ENCODE results near the gene BMP8B.

BMP8B gene

DNA sequence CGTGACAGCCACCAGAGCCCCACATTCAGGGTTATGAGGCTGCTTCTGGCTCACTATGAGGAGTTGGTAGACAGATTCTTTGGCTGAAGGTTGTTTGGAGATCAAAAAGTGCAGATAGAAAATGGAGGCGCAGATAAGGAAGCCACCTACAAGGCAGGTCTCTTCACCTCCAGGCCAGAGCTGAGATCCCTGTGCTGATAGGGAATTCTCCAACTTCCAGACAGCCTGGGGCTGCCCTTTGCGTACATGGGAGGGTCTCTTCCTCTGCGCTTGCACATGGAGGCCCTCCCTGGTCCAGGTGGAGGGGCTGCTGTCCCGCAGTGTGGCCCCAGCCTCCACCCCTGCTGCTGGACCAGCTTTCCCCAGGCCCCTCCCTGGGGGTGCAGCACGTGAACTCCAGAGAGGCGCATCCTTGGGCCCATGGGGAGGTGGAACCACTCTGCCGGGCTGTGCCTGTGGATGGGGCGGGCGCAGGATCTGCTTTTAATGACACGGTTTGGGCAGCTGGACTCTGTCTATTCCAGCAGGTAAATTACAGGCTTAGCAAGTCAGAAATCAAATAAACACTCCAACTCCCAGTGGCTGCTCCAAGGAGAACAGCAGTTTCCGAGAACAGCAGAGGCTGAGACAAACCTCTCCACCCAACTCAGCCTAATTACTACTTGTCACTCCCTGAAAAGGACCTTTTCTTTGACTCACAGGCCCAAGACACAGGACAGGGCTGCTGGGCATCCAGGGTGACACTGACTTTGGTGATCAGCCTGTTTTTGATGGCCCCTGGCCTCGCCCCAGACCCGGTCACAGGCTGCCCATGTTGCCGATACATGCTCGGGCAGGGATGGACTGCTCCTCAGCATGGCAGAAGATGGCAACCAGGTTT, 29.9 kb downstream of the BMP8B start:
- no peak for DNase-seq (ENCODE audit: low read depth)

DNA sequence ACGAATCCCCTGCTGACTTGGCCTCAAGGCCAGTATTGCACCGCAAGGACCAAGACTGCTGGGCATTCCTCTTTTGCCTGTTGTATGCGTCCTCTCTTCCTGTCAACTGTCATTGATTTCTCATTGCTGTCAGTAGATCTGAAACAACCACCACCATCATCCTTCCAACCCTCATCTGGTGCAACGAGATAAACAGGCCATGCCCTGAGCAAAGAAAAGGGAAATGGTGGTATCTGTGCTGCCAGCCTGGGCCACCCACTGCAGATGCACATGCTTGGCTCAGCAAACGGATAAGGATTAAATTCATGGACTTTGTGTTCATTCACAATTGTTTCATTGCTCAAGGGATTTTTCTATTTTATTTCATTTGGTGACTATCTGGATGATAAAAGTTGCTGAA, 31.2 kb downstream of the BMP8B start:
- no peak for DNase-seq (ENCODE audit: low read depth)

DNA sequence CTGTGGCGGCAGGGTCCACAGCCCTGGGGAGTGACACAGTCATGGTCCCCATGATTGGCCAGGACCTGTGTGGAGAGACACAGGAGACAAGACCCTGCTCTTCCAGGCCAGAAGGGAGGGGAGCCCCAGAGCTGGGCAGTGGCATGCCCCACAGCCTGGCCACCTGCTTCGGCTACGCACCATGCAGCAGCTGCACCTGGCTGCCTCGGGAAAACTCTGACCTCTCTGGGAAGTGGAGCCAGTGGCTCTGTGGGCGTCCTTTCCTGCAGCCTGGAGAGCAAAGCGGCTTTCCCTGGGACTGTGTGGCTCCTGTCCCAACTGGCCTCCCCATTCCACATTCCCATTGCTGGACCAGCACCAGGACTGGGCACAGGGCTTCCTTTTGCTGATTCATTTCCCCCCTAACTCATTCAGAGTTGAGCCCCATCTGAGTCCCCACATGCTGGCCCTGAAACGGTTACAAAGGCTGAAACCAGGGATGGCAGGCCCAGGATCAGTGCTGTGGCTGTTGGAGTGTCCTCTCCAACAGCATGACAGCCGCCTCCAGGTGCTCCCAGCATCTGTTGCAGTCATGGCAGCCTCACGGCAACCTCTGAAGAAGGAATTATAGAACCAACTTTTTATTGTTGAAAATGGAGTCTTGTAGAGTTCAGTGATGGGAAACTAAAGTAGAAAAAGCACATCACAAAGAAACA, 32.6 kb downstream of the BMP8B start:
- no peak for DNase-seq (ENCODE audit: low read depth)

DNA sequence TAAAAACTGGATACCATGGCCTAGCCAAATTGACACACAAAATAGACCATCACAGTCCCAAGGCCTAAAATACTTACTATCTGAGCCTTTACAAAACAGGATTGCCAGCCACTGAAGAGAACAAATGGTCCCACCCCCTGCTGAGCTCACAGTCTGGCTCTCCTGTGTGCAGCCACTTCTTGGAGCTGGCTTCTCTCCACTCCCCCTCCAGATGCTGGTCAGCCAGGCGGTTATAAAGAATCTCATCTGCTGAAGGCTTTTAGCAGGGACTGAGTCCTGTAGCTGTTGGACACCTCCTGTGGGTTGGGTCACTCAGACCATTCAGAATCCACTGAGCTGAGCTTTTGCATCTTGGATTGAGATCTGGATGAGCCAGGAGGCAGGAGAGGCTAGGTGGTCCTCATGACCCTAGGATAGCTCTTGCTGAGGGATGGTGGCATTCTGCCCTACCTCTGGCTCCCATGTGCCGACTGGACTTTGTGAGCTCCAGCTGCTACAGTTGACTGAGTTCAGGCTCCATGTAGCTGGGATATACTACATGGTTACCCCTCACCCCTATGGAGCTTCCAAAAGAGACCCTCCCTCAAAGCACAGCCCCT, 33.7 kb downstream of the BMP8B start:
- no peak for DNase-seq (ENCODE audit: low read depth)

DNA sequence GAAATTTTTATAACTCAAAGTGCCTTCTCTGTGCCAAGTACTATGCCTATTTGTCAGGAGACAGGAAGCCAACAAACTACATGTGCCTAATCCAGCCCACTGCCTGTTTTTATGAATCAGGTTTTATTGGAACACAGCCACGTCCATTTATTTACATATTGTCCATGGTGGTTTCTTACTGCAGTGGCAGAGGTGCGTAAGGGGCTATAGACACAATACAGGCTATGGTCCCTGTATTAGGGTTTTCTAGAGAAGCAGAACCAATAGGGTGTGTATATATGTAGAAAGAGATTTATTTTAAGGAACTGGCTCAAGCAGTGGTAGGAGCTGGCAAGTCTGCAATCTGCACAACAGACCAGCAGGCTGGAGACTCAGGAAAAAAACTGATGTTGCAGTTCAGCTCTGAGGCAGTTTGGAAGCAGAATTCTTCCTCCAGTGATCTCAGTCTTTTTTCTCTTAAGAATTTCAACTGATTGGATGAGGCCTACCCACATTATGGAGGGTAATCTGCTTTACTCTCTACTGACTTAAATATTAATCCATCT, 34.6 kb downstream of the BMP8B start:
- no peak for DNase-seq (ENCODE audit: low read depth)

DNA sequence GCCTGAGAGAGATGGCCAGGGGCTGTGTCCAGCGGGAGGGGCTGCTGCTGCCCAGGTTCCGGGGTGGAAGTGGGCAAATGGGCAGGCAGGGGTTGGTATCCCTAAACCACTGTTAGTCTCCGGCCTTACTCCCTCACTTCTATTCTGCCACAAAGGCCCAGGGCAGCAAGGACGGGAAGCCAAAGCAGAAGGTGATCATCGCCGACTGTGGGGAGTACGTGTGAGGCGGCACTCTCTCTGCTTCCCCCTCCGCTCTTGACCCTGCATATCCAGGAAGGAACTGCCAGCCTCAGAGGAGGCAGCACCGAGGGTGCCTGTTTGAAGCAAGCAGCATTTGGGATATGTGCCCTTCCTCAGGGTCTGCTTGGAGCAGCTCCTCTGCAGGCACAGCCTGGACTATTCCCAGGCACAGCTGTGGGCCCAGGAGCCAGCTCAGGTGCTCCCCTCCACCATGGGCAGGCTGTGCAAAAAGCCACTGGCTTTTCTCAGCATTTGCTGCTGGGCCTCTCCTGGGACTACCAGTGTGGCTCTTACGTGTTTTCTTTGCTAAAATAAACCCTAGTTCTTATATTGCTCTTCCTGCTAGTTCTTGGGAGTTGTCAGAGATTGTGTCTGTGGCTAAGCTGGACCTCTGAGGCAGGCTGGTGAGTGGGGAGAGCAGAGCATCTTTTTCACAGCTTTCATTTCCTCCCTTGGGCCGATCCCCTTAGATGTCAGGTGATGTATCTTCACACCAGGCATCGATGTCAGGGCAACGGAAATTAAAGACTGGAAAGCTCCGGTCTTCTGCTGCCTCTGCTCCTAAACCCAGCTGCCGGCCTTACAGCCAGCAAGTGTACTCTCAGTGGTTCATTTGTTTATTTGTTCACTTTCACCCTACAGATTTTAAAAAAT, 35.3 kb downstream of the BMP8B start:
- no peak for DNase-seq (ENCODE audit: low read depth)

DNA sequence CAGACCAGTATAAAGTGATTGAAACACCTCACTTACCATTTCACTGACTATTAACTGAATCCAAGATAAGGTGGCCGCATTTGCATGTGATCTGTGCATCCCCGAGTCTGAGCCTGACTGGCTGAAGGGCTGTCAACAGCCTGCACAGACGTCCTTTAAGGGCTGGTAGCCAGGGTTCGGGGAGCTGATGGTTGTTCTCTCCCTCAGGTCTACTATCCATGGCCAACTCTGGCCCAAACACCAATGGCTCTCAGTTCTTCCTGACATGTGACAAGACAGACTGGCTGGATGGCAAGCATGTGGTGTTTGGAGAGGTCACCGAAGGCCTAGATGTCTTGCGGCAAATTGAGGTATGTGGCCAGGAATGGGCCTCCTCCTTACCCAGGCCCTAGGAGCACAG, 36.0 kb downstream of the BMP8B start:
- no peak for DNase-seq (ENCODE audit: low read depth)

DNA sequence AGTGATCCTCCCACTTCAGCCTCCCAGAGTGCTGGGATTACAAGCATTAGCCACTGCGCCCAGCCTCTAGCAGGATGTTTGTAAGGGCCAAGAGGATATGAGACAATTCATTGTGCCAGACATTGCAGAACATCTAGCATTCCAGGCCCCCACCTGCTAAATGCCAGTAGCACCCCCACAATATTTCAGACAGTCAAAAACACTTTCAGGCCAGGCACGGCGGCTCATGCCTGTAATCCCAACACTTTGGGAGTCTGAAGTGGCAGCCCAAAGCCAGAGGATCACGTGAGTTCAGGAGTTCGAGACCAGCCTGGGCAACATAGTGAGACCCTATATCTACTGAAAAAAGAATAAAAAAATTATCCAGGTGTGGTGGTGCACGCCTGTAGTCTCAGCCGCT, 37.1 kb downstream of the BMP8B start:
- no peak for DNase-seq (ENCODE audit: low read depth)

DNA sequence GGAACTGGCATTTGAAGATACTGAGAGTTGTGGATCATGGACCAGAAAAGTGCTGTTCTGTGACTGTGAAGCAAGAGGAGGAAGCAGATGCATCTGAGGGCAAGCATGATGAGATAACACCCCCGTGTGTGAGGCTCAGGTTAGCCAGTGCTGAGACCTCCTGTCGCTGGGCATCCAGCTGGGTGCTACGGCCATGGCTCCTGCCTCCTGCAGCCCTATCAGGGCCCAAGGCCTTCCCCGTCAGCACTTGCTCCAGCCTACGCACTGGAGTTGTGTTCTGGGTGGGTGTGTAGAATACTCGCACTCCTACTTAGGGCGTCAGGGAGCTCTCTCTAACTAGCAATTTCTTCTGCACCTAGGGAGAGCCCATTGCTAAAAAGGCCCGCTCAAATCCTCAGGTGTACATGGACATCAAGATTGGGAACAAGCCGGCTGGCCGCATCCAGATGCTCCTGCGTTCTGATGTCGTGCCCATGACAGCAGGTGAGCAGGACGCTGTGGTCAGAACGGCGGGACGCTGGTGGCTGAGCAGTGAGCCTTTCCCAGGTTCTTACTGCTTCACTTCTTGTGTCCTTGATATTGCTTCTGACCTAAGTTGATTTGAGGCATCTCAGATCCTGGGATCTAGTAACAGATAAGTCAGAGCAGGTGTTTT, 43.5 kb downstream of the BMP8B start:
- no peak for DNase-seq (ENCODE audit: low read depth)

DNA sequence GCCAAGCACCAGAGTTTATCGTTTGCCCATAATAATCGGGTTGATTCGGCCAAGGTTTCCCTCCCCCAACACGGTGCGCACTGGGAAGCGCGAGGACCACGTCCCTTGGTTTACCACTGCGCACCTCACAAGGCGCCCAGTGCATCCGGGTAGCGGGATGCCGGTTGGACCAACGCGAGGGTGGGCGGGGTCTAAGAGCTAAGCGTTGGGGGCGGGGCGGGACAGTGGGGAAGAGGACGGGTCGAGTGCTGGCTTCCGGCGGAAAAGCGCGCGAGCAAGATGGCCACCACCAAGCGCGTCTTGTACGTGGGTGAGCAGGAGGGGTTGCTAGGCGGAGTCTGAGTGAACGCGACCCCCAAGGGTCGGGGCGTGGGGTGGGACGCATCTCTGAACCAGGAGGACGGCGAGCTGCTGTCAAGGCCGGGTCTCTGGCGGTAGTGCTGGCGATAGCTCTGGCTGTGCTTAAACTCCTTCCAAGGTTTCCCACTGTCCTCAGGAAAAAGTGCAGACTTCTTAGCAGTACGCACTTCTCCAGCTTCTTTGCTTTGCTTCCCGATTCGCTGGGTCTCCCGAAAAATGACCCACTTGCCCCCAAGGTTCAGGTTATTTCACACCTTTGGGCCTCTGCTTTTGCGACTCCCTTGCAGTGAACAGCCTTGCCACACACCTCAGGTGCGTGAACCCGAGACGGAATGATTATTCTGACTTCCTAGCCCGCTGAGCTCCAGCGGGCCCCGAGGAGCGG, 49.9 kb downstream of the BMP8B start, which contains the start of gene PPIE:
PPIE (plus strand) TSS at position 261 of the 745 bp plus-strand sequence; CDS start at position 280, 19 bp downstream.
- DNase-seq (ENCODE audit: low read depth): peak; percentile 97

DNA sequence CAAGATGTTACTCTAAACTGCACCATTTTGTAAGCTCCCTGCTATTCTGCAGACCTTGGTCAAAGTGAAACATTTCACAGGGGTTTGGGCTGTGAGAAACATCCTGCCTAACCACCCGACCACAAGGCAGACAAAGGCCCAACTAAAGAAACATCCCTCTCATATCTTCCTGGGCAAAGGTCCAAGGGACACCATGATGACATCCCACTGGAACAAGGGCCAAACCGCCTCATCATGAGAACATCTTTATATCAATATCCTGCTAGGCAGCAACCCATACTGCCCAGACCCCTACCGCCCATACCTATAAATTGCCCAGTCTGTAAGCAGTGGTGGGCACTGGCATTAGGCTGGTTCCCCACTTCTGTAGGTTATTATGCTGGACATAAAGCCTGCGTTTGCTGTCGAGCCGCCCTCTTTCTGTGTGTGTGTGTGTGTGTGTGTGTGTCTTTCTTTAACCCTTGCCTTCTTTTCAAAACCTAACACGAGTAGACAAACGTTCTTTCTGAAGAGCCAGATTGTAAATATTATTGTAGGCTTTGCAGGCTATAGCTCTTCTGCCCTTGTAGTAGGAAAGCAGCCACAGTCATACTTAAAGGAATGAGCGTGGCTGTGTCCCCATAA, 51.0 kb downstream of the BMP8B start:
- DNase-seq (ENCODE audit: low read depth): no peak

DNA sequence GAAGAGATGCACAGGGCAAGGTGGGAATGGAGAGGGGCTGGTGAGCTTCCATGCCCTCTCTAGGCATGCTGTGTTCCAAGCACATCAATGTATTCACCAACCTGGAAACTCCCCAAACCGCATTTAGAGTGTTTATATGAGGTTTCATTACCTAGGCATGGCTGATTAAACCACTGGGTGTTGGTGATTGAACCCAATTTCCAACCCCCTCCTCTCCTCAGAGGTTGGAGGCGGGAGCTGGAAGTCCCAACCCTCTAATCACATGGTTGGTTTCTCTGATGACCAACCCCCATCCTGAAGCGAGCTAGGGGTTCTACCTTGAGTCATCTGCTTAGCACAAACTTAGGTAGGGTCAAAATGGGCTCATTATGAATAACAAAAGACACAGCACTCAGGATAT, 52.9 kb downstream of the BMP8B start:
- DNase-seq (ENCODE audit: low read depth): no peak

DNA sequence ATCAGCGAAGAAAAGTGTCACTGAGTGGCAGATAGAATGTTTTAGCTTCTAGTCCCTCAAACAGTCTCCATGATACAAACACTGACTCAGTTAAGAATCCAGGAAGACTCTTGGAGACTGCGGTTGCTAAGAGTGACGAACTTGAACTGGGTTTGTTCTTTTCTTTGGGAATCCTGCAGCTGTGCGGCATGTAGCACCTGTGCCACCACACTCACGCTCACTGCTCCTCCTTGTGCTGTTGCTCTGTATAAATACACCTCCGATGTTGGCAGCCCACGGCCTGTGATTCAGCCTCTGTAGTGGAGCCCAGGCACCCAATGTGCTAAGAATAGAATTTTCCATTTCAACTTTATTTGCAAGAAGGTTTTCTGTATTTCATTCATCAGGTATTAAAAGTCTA, 55.5 kb downstream of the BMP8B start:
- no peak for DNase-seq (ENCODE audit: low read depth)

DNA sequence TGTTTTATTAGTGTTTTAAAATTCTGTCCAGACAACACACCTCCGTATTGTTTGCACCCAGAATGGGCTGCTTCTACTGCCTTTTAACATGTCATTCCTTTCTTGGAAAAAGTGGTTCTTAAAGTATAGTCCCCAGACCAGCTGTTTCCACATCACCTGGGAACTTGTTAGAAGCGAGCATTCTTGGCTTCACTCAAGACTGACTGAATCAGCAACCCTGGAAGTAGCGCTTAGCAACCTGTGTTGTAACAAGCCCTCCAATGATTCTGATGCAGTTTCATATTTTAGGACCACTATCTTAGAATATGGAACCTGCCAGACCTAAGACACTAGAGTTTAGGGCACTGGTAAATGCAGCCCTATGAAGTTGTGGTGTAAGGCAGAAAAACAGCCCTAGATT, 55.9 kb downstream of the BMP8B start:
- DNase-seq (ENCODE audit: low read depth): no peak

DNA sequence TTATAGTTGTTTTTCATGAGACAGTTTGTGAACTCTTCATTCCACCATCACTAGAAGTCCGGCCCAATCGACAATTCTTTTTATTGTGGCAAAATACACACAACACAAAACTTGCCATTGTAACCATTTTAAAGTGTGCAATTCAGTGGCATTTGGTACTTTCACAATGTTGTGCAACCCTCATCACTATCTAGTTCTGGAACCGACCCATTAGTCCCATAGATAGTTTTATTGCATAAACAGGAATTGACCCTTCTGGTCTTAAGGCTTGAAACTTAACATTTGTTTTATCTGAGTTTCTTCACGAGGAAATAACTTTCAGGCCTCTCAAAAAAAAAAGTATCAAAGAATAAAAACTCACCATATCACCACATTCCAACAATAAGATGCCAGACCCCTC, 58.8 kb downstream of the BMP8B start:
- DNase-seq (ENCODE audit: low read depth): no peak

DNA sequence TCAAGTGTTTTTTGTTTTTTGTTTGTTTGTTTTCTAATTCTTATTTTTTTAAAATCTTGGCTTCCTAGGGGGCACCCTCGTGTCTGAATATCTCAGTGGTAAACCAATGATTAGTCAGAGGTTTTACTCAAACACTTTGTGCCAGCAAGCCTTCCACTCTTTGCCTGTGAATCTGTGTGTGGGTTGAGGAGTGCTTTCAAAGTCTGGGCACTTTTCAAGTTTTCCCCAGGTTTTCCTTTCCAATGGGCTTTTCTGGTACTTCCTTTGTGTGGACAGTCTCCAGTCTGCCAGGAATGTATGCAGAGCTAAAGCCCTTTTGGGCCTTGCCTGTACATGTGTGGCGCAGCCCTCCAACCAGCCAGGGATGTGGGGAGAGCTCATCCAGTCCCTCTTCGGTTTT, 59.6 kb downstream of the BMP8B start:
- no peak for DNase-seq (ENCODE audit: low read depth)

DNA sequence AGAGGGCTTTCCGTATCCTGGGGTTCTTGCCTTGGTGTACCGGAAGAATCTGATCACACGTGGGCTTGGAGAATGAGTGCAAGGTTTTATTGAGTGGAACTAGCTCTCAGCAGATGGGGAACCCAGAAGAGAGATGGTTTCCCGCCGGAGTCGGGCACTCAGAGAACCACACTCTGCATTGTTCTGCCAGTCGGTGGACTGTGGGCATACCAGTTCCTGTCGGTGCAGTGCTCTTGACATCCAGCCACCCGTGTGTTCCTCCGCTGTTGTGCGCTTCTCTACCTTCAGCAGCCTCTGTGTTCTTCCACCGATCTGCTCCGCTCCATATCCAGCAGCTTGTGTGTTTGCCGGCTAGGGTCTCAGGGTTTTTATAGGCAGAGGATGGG, 60.7 kb downstream of the BMP8B start:
- DNase-seq (ENCODE audit: low read depth): no peak

DNA sequence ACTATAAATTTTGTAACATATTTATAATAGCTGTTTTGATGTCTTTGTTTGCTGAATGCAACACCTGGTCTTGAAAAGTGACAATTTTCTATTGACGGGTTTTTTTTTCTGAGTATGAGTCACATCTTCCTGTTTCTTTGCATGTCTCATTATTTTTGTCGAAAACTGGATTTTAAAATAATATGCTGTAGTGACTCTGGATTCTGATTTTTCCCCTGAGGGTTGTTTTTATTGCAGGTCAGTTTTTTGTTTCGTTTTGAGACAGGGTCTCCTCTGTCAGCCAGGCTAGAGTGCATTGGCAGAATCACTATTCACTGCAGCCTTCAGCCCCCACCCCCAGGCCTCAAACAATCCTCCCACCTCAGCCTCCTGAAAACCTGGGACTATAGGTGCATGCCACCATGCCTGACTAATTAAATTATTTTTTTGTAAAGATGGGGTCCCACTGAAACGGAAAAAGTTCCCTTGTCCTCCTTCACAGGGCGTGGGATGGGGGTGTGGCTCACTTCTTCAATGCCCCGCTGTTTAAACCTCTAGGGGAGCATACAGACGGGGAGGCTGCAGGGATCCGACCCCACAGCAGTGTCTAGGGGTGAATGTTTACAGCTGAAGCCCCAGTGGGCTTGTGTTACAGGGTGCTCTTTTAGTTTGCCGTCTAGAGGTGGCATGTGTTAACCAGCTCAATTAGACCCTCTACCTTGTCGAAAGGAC, 61.3 kb downstream of the BMP8B start:
- DNase-seq (ENCODE audit: low read depth): no peak

DNA sequence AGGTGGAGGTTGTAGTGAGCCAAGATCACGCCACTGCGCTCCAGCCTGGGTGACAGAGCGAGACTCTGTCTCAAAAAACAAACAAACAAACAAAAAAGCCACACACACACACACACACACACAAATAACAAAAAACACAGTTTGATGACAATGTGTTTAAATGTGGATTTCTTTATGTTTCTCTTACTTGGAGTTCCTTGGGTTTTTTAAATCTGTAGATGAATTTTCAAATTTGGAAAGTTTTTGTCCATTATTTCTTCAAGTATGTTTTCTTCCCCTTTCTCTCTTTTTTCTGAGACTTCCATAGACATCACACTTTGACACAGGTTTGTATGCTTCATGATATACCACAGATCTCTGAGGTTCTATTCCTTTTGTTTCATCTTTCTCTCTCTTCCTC, 62.1 kb downstream of the BMP8B start:
- DNase-seq (ENCODE audit: low read depth): no peak
